GM19452 (cell line): ENCODE results near the gene CDK6.

Experiments
- ATAC-seq: cut with Tn5 transposase; IDR thresholded peaks from one replicate; pipeline ENCODE4 v1.9.1; 2021; ENCODE audit not compliant: unreplicated experiment

CDK6 gene

DNA sequence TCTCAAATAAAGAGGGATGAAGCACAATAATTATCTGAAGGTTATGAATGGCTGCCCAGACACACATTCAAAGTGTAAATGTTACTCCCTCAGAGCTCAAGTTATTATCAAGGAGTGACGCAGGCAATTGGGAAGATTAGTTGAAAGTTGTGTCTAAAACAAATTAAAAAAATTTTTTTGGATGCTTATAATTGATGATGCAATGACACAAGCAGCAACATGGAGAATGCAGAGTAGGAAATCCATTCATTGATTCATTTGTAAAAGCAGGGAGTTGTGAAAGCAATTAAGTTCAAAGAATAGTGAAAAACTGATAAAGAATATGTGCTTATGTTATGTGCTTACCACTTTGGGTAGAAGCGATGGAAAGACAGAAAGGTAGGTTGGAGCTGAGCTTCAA is 120.4 kb downstream of the CDK6 start:
- no peak for ATAC-seq

GRCh38 chr7:92714767-92715166 is 121.6 kb downstream of the CDK6 start:
- no peak for ATAC-seq

DNA sequence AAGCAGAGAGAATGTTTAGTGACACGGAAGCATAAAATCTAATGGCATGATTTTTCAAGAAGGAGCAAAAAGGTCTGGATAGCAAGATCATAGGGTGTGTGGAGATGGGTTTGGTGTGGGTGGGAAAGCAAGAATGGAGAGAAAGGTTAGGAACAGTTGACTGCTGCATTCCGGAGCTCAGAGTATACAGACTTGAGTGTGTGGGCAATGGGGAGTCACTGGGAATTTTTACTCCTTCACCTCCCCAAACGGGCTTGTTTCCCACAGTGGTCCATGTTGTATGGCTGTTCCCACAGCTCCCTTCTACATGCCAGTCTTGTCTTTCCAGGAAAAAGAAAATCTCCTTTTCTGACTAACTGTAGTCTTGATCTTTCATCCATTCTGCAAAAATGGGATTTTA is 122.1 kb downstream of the CDK6 start:
- ATAC-seq: no peak

DNA sequence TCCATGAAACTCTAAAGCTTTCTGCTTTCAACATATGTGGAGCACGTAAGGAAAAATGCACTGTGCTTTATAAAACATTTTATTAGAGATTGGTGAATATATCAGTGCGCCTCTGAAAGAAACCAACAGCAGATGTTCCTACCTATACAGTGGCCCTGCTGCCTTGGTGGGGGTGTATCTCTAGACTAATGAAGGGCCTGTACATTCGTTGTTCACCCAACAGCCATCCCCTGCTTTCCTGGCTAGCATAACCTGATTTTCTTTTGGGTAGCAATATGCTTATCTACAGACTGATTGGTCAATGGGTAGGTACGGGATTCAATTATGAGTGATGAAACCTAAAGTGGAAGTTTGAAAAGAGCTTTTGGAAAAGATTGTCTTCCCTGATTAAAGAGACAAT is 126.5 kb downstream of the CDK6 start:
- no peak for ATAC-seq

DNA sequence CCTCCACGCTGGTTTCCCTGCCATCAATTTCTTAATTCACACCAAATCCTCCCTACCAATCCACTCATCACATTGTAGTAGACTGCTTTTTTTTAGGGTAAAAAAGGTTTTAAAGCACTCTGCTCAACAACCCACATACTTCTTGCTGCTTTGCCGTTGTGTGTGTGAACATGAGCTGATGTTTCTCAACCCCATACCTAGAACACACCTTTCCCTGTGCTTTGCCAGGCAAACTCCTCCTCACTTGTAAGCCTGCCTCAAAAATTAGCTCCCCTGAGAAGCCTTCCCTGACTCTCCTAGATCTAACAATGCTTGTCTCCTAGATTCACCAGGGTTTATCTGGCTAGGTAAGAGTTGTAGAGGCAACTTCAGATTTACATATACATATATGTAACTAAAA is 127.2 kb downstream of the CDK6 start:
- no peak for ATAC-seq

DNA sequence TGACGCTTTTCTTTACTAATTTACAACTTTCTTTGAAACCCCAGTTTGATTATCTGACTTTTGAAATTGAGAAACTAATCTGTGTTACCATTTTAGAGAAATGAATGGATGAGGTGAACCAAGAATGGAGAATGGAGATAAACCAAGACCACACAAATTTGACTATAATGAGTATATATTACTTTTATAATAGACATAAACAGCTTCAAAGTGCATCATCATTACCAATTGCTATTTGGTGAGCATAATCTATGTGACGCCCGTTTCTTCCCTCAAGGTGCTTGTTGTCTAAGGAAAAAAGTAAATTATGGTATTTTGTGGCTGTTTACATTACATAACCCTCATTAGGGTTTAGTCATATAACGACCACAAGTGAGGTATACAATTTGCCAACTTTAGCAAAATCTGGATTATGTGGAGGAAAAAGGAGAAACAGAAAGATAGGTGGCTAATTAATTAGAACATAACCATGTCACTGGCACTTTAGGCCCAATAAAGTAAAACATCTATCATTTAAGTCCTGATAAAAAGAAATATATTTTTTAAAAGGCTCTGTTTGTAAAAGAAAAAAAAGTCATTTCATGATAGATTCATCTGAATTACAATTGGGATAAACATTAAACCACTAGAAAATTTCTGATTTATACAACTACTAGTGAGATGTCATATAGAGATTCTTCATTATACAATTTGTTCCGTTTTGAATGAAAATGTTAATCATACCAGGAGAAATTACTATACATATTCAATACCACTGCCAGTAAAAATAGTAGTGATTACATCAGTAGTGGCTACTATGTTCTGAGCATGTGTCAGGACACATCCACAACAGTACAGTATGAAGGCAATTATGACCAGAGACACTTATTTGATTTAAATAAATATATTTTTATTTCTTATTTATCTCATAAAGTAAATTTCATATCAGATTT is 128.0 kb downstream of the CDK6 start:
- no peak for ATAC-seq

DNA sequence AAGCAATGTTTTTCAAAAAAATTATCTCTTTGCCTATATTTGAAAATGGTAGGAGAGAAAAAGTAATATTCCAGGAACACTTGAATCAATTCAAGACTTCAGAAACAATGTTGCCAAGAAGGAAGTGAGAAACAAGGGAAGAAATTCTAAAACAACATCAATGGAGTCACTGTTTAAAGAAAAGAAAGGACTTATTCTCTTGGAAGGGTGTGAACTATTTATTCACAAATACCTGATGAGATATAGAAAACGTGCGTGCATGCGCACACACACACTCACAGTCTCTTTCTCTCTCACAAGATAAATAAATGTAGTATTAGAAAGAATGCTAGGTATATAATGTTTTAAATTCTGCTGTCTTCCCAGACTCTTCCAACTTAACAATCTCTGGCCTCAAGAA is 128.9 kb downstream of the CDK6 start:
- ATAC-seq: no peak

DNA sequence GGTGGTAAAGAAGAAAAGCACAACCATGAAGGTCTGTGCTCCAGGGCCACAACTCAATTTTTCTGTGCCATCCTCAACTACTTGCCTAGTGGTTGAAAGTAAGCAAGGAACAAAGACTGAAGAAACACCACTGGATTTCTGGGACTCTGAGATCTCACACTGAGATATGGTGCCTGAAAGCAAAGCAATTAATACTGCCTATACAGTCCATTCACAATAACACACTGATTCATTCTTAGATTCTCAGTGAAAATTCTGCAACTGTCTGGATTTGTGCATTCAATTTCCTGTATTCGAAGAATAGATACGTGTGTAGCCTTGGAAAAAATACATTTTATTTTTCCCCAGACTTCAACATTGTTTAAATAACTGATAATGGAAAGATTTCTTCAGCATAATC is 129.8 kb downstream of the CDK6 start:
- ATAC-seq: no peak

- ATAC-seq: no peak
Observed at GRCh38 chr7:92705831-92706230, 130.5 kb downstream of the CDK6 start.

GRCh38 chr7:92704858-92705257 is 131.5 kb downstream of the CDK6 start:
- no peak for ATAC-seq

- ATAC-seq: no peak
Observed at GRCh38 chr7:92702535-92702934, 133.8 kb downstream of the CDK6 start.

GRCh38 chr7:92699966-92700514 is 136.3 kb downstream of the CDK6 start:
- no peak for ATAC-seq

GRCh38 chr7:92699560-92699959 is 136.8 kb downstream of the CDK6 start:
- ATAC-seq: no peak

GRCh38 chr7:92698237-92698841 is 138.0 kb downstream of the CDK6 start:
- no peak for ATAC-seq

DNA sequence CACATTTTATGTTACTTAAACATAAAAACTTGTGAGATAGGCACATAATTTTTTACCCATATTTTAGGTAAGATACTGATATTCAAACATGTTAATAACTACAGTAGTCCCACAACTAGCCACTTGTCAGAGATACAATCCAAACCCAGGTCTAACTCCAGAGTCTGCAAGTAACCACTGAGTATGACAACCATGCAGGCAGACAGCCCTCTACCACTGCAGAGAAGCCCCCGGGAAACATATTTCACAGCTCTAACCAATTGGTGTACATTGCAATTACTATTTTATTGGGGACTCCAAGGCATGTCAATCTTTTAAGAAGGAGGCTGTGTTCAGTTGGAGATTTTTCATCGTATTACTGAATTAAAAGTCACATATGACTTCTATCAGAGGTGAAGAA is 139.0 kb downstream of the CDK6 start:
- ATAC-seq: no peak

- ATAC-seq: no peak
Observed at GRCh38 chr7:92697012-92697411, 139.4 kb downstream of the CDK6 start.

- no peak for ATAC-seq
Observed at GRCh38 chr7:92696584-92696983, 139.8 kb downstream of the CDK6 start.

DNA sequence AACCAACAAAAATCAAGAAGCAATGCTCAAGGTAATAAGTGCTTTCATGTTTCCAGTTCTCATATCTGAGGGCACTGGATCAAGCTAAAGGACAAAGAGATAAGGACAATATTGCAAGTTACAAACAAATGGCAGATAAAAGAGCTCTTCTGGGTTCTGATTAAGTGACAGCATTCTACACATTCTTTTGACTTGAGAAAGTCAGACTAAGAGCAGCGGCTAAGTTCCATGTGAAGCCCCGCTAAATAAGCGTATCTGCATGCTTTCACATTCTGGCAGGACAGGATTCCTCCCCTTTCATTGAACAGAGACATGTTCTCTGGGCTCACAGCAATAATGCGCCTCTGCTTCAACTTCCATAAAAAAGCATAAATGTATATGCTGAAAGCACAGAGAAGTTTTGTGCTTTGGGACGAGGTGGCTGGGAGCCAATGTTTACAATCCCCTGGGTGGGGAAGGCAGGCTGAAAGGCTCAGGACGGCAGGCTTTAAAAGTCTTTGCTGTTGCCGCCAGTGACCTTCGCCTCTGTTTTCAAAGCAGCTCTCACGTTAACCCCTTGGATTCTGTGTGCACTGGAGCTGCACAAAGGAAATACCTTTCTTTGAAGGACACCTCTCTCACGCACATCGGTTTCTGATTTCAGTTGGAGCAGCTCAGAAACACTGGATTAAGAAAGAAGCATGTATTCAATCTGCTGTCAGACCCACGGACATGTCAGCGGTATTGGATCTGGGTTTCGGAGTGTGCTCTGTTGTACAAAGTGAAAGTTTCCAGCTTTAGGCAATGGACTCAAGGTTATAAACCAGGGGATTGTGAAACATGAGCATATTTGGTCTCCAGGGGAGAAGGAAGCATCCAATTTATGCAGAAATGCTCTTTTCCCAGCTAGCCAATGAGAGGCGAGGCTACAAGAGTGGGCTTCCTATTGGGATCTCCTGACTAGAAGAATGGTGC is 140.8 kb downstream of the CDK6 start:
- no peak for ATAC-seq

- ATAC-seq: no peak
Observed at GRCh38 chr7:92694211-92694610, 142.2 kb downstream of the CDK6 start.

DNA sequence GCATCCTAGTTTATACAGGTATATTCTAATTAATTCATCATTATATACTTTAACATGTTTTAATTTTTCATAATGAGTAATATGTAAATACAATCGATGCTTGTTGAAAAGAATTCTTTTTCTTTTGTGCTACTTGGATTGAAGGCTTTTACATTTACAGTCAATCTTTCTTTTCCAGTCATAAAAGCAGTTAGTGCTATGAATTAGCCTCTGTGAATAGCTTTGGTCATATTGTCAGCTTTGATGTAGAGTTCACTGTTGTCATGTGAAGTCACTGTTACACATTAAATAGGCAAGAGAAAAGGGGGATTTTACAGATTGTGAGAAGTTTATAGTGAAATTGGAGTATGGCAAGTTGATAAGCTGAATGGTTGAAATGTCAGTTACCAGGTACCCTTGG is 142.9 kb downstream of the CDK6 start:
- no peak for ATAC-seq

- peak; percentile 83 for ATAC-seq
Observed at GRCh38 chr7:92691578-92691977, 144.8 kb downstream of the CDK6 start.
